Erythroblast (primary cell): Measurements from ENCODE around the gene MEIKIN.

ENCODE experiments used
- GATA1 ChIP-seq: IDR thresholded peaks from 2 replicates; pipeline ENCODE4 v1.6.1; 2011; ENCODE audit warnings: low read depth, mild to moderate bottlenecking, control low read depth, low read length, moderate library complexity
- POLR2A ChIP-seq: IDR thresholded peaks from 2 replicates; pipeline ENCODE4 v1.6.1; 2011; ENCODE audit warnings: mild to moderate bottlenecking, low read length

DNA sequence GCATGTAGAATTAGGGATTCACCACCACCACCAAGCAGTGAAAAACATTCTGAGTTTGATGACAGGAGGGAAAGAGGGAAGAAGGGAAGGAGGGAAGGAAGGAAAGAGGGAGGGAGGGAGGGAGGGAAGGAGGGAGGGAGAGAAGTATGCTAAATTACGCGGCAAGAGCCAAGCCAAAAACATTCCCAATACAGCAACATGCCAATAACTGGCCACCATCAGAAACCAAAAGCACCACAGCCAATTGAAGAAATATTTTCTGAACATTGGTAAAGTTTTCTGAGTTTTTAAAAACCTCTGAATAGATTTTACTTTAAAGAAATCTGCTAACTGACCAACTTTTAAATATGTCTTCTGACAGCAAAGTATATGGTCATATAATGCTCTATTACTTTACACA, 184.7 kb downstream of the MEIKIN start:
- TF ChIP-seq POLR2A (no peak), GATA1 (no peak)
